Measurements from ENCODE around the gene SH3RF1. TPM values are rescaled to one million over a fixed set of nuclear protein-coding genes. Genes with fewer than 3 reads are reported as not detected.
A peak's percentile ranks its signal among the peaks of the same experiment; 100 is the strongest.

SH3RF1 gene
- total and polyA plus RNA-seq, 2 of the 8 experiments (the other 6 are each of a cell fraction or from before 2014, with no cell fraction given), result 6.9 to 15.1 TPM

DNA sequence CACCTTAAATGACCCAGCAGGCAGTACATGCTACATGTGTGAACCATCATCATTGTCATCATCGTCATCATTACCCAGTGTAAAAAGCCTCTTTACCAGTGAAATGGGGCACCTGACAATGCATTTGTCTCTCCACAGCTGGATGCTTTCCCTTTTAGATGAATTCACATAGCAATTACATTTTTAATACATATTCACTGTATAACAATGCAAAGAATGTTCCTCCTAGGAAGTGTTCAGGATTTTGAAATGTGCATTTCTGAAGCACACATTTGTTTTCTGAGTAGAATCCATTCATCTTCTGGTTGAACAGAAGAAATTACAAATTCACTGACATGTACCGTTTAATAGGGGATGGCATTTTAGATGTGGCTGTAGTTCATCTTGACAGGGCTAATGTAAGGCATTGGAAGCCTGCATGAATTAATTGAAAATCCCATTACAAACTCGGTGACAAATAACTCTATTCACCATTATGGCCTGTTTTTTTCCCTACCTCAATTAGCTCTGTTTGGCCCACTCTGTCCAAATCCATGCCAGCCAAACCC is 111.1 kb downstream of the SH3RF1 start:
- no peaks in the 10 kb centered on the region for H3K36me3 ChIP-seq (ENCODE audit: control insufficient read depth in 2 of 4, insufficient read depth in 4 of 4, low read length in 3 of 4)
- H3K4me3 ChIP-seq (ENCODE audit: extremely low read depth in 1 of 4, insufficient read depth in 2 of 4, low read depth in 3 of 4, low read length in 4 of 4), result no peak overlapping the region
- TF ChIP-seq CEBPB (IDR thresholded peaks at IDR 0.05; ENCODE audit: low read depth, low read length) (no peak), SIX5 (IDR thresholded peaks at IDR 0.05; ENCODE audit: low read depth, low read length) (no peak), FOSL1 (IDR thresholded peaks at IDR 0.05; ENCODE audit: insufficient read depth, low read depth, low read length) (no peak), BRCA1 (IDR thresholded peaks at IDR 0.05; ENCODE audit: low read depth, low read length) (no peak), GABPA (IDR thresholded peaks at IDR 0.05; ENCODE audit: borderline replicate concordance, insufficient read depth, low read length) (no peak), CHD1 (IDR thresholded peaks at IDR 0.05; ENCODE audit: low read depth, low read length) (no peak), NRF1 (IDR thresholded peaks at IDR 0.05; ENCODE audit: low read depth, low read length) (no peak), GTF2F1 (IDR thresholded peaks at IDR 0.05; ENCODE audit: borderline replicate concordance, low read depth, low read length) (no peak), RAD21 (IDR thresholded peaks at IDR 0.05 in 1 of 2, conservative IDR thresholded peaks at IDR 0.05 in 1 of 2; ENCODE audit: low read depth in 2 of 2, low read length in 2 of 2) (no peak), TEAD4 (IDR thresholded peaks at IDR 0.05; ENCODE audit: low read depth, low read length) (no peak), BACH1 (IDR thresholded peaks at IDR 0.05; ENCODE audit: low read length) (no peak), POU5F1 (IDR thresholded peaks at IDR 0.05; ENCODE audit: low read depth, low read length) (no peak)
- TF ChIP-seq, protein P1, sequence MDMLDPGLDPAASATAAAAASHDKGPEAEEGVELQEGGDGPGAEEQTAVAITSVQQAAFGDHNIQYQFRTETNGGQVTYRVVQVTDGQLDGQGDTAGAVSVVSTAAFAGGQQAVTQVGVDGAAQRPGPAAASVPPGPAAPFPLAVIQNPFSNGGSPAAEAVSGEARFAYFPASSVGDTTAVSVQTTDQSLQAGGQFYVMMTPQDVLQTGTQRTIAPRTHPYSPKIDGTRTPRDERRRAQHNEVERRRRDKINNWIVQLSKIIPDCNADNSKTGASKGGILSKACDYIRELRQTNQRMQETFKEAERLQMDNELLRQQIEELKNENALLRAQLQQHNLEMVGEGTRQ (IDR thresholded peaks at IDR 0.05; ENCODE audit: low read length), result no peak
- peak overlapping the region in 1 of 4 experiments; percentile 34; a peak in 1 of 7 replicates for H3K9ac ChIP-seq (replicated peaks in 1 of 4; ENCODE audit: extremely low read depth in 1 of 4, low read depth in 3 of 4, low read length in 3 of 4)
- H3K4me1 ChIP-seq (replicated peaks in 1 of 4; ENCODE audit: control insufficient read depth in 3 of 4, insufficient read depth in 4 of 4, low read length in 3 of 4), result peaks cover 0 to 7% (median 0%) of the 10 kb centered on the region in 4 experiments; a peak in 3 of 7 replicates
- no peak overlapping the region for H3K14ac ChIP-seq (ENCODE audit: insufficient read length)
- H3K79me2 ChIP-seq (ENCODE audit: control insufficient read depth in 1 of 2, insufficient read depth in 2 of 2, low read length in 2 of 2), result no peaks in the 10 kb centered on the region
- ChIA-PET CTCF (ENCODE audit: partially characterized antibody) (interaction anchor here (0.6 kb wide), 1 partner anchor 67 kb away, joined by 4 read pairs; no protein-coding TSS in a partner anchor), POLR2A (ENCODE audit: partially characterized antibody) (no interaction called here)
- no peak overlapping the region for H3K4ac ChIP-seq (replicated peaks; ENCODE audit: insufficient read length, low read depth, low read length)
- no peak overlapping the region for H3K4me2 ChIP-seq (ENCODE audit: insufficient read depth in 1 of 2, low read depth in 2 of 2, low read length in 2 of 2)
- peaks cover 0 to 3% of the 10 kb centered on the region in 2 experiments for H4K20me1 ChIP-seq (replicated peaks in 1 of 2; ENCODE audit: control insufficient read depth in 1 of 2, insufficient read depth in 2 of 2, low read length in 2 of 2)
- 82% methylated on average over 3 of the region's 3 CpGs; no CpG with 5 or more reads in 1 of the 2 experiments for WGBS, 2 experiments (ENCODE audit: extremely low coverage in 1 of 2, insufficient coverage in 1 of 2, insufficient read length in 1 of 2, insufficient replicate concordance in 2 of 2, low coverage in 1 of 2, low lambda C conversion rate in 2 of 2, missing lambda C conversion rate in 1 of 2)
- H4K8ac ChIP-seq (ENCODE audit: extremely low read depth, insufficient read depth, low read length), result no peak overlapping the region
- H4K91ac ChIP-seq (replicated peaks; ENCODE audit: insufficient read length, low read length), result no peak overlapping the region
- no peak overlapping the region for H3K18ac ChIP-seq (ENCODE audit: extremely low read depth, low read length)
- DNase-seq (ENCODE audit: low read depth in 1 of 2, low spot score in 2 of 2), result no peak
- no peaks in the 10 kb centered on the region for H3K23me2 ChIP-seq (ENCODE audit: low read depth, low read length)
- H3K23ac ChIP-seq (ENCODE audit: insufficient read length), result no peak overlapping the region
- FAIRE-seq, result peak; percentile 19
- no peak overlapping the region for H3K56ac ChIP-seq (replicated peaks; ENCODE audit: insufficient read length, low read depth, low read length)
- H2BK15ac ChIP-seq (ENCODE audit: low read length), result no peak overlapping the region
- H3K79me1 ChIP-seq (ENCODE audit: low read depth, low read length), result no peaks in the 10 kb centered on the region
- H2AK5ac ChIP-seq (ENCODE audit: low read depth, low read length), result no peak overlapping the region
- H2BK12ac ChIP-seq (ENCODE audit: low read depth, low read length), result no peak overlapping the region
- no peaks in the 10 kb centered on the region for H3K27me3 ChIP-seq (replicated peaks in 1 of 4; ENCODE audit: control insufficient read depth in 3 of 4, extremely low read depth in 1 of 4, insufficient read depth in 3 of 4, low read length in 3 of 4)
- H2BK5ac ChIP-seq (ENCODE audit: low read depth, low read length), result no peak overlapping the region
- H3K9me3 ChIP-seq (ENCODE audit: insufficient read depth in 2 of 2, low read depth in 1 of 2, low read length in 1 of 2), result no peaks in the 10 kb centered on the region
- no peak overlapping the region for H2AFZ ChIP-seq (ENCODE audit: low read length)
- H4K5ac ChIP-seq (ENCODE audit: insufficient read length, low read depth, low read length), result no peak overlapping the region
- H2BK20ac ChIP-seq (ENCODE audit: low read length), result no peak overlapping the region
- H3K27ac ChIP-seq (ENCODE audit: low read depth, low read length), result no peak overlapping the region
- H2BK120ac ChIP-seq (replicated peaks; ENCODE audit: low read depth, low read length), result no peak overlapping the region
